Liver (tissue), 3 donors: ENCODE results near the gene GPR89B.

Experiments
- GABPA ChIP-seq, 2 donors: IDR thresholded peaks in 1 of 2; conservative IDR thresholded peaks in 1 of 2; 2 replicates each; pipeline ENCODE4 v1.6.1; 2016; ENCODE audit warnings: antibody characterized with exemption in 2 of 2, mild to moderate bottlenecking in 1 of 2, moderate library complexity in 1 of 2
- MAX ChIP-seq: IDR thresholded peaks from 2 replicates; pipeline ENCODE4 v1.6.1; 2016; ENCODE audit warnings: antibody characterized with exemption
- REST ChIP-seq: IDR thresholded peaks from 2 replicates; pipeline ENCODE4 v1.6.1; 2016; ENCODE audit warnings: antibody characterized with exemption, mild to moderate bottlenecking
- YY1 ChIP-seq: IDR thresholded peaks from 2 replicates; pipeline ENCODE4 v1.6.1; 2016; ENCODE audit warnings: antibody characterized with exemption, mild to moderate bottlenecking
- TF ChIP-seq, protein P1 (sequence below): fragments of 150-350 bp; IDR thresholded peaks from 2 replicates; pipeline ENCODE4 v1.5.1; 2017; ENCODE audit warnings: improper control_type of control experiment, low read depth, low read length; ENCODE audit not compliant: missing input control
- TF ChIP-seq, protein P2 (sequence below): IDR thresholded peaks from 2 replicates; pipeline ENCODE4 v1.6.1; 2016; ENCODE audit warnings: antibody characterized with exemption
- donor health status: healthy.
- donor health status: healthy.

- TF ChIP-seq, protein P1, sequence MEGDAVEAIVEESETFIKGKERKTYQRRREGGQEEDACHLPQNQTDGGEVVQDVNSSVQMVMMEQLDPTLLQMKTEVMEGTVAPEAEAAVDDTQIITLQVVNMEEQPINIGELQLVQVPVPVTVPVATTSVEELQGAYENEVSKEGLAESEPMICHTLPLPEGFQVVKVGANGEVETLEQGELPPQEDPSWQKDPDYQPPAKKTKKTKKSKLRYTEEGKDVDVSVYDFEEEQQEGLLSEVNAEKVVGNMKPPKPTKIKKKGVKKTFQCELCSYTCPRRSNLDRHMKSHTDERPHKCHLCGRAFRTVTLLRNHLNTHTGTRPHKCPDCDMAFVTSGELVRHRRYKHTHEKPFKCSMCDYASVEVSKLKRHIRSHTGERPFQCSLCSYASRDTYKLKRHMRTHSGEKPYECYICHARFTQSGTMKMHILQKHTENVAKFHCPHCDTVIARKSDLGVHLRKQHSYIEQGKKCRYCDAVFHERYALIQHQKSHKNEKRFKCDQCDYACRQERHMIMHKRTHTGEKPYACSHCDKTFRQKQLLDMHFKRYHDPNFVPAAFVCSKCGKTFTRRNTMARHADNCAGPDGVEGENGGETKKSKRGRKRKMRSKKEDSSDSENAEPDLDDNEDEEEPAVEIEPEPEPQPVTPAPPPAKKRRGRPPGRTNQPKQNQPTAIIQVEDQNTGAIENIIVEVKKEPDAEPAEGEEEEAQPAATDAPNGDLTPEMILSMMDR = no peak
- TF ChIP-seq YY1 = no peak
- TF ChIP-seq GABPA (IDR thresholded peaks at IDR 0.05 in 1 of 2, conservative IDR thresholded peaks at IDR 0.05 in 1 of 2) = no peak
- TF ChIP-seq, protein P2, sequence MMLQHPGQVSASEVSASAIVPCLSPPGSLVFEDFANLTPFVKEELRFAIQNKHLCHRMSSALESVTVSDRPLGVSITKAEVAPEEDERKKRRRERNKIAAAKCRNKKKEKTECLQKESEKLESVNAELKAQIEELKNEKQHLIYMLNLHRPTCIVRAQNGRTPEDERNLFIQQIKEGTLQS = no peak
- TF ChIP-seq MAX = no peak
- TF ChIP-seq REST = no peak
Observed at GRCh38 chr1:147882535-147882934, 45.7 kb upstream of the GPR89B start.
